Endodermal cell (in vitro differentiated cells): ENCODE data around the gene SBF2. TPM values are rescaled to one million over a fixed set of nuclear protein-coding genes. Genes with fewer than 3 reads are reported as not detected.

Experiments used
- DNase-seq: peaks from one replicate; pipeline ENCODE4 v3.0.0-alpha.2; 2017
- H3K27ac ChIP-seq: 2 replicates; pipeline ENCODE4 v1.5.1; 2013; ENCODE audit warnings: mild to moderate bottlenecking, low read depth, low read length, moderate library complexity
- H3K27me3 ChIP-seq: 2 replicates; pipeline ENCODE4 v1.6.1; 2013; ENCODE audit warnings: mild to moderate bottlenecking, low read length, moderate library complexity; ENCODE audit not compliant: insufficient read depth, control insufficient read depth, poor library complexity, severe bottlenecking
- H3K36me3 ChIP-seq: 2 replicates; pipeline ENCODE4 v1.7.0; 2013; ENCODE audit warnings: mild to moderate bottlenecking, low read length, moderate library complexity; ENCODE audit not compliant: control insufficient read depth, insufficient read depth
- H3K4me1 ChIP-seq: one replicate; pipeline ENCODE4 v1.7.0; 2013; ENCODE audit warnings: low read length; ENCODE audit not compliant: control insufficient read depth, insufficient read depth
- H3K4me3 ChIP-seq: 2 replicates; pipeline ENCODE4 v1.5.1; 2013; ENCODE audit warnings: mild to moderate bottlenecking, low read length, moderate library complexity
- H3K9ac ChIP-seq: 2 replicates; pipeline ENCODE4 v1.6.1; 2013; ENCODE audit warnings: mild to moderate bottlenecking, low read length, moderate library complexity; ENCODE audit not compliant: poor library complexity, severe bottlenecking; ENCODE audit errors: extremely low read depth
- H3K9me3 ChIP-seq: 2 replicates; pipeline ENCODE4 v1.6.1; 2013; ENCODE audit warnings: mild to moderate bottlenecking, low read length, moderate library complexity; ENCODE audit not compliant: control insufficient read depth
- H3K27ac Mint-ChIP-seq: 2 replicates; pipeline ENCODE4 v1.8.0; 2020; ENCODE audit warnings: mixed read lengths
- H3K27me3 Mint-ChIP-seq: 2 replicates; pipeline ENCODE4 v1.8.0; 2021; ENCODE audit warnings: mild to moderate bottlenecking, mixed read lengths; ENCODE audit not compliant: insufficient read depth
- H3K36me3 Mint-ChIP-seq: 2 replicates; pipeline ENCODE4 v1.8.0; 2020; ENCODE audit warnings: low read depth, mixed read lengths
- H3K4me1 Mint-ChIP-seq: 2 replicates; pipeline ENCODE4 v1.8.0; 2020; ENCODE audit warnings: mixed read lengths
- H3K4me3 Mint-ChIP-seq: 2 replicates; pipeline ENCODE4 v1.8.0; 2020; ENCODE audit warnings: mild to moderate bottlenecking, moderate library complexity, mixed read lengths
- H3K9me3 Mint-ChIP-seq: 2 replicates; pipeline ENCODE4 v1.8.0; 2020; ENCODE audit warnings: mild to moderate bottlenecking, mixed read lengths
- CTCF ChIP-seq: fragments of 200-600 bp; sonication (generic); conservative IDR thresholded peaks from 2 replicates; pipeline ENCODE4 v1.5.0; 2021; ENCODE audit warnings: antibody characterized with exemption, mild to moderate bottlenecking
- WGBS, 2 experiments: methylation state at CpG; one replicate each; pipeline versions ENCODE4 v1.1.5 to v1.1.7; 2013; ENCODE audit warnings: missing lambda C conversion rate in 2 of 2, mixed read lengths in 1 of 2; ENCODE audit not compliant: insufficient coverage in 1 of 2, insufficient read length in 1 of 2; 5-methylcytosine and 5-hydroxymethylcytosine counted together
- total RNA-seq, 2 donors: library from RNA; stranded (reverse); fragmentation: NEBNext Ultra II Directional in 1 of 2; extraction: Animal tissue kit (Norgen Biotek cat#: 25700) in 1 of 2; gene quantifications; 2 replicates in 1 of 2; 3 replicates in 1 of 2; pipeline ENCODE4 v1.2.1, GENCODE V29; 2021

The SBF2 gene
- total RNA-seq, 2 donors from 2014 or later: 27.1 to 32.5 TPM

- peaks cover 75% of the 10 kb centered on the region for H3K9me3 Mint-ChIP-seq
- H3K9ac ChIP-seq: no peak overlapping the region
- DNase-seq: no peak
- no peaks in the 10 kb centered on the region for H3K27me3 Mint-ChIP-seq
- H3K4me3 Mint-ChIP-seq: no peak overlapping the region
- H3K4me1 Mint-ChIP-seq: peaks cover 11% of the 10 kb centered on the region
- peak overlapping the region; percentile 66 for H3K4me3 ChIP-seq
- peaks cover 94% of the 10 kb centered on the region for H3K9me3 ChIP-seq
- H3K36me3 Mint-ChIP-seq: peaks cover 46% of the 10 kb centered on the region
- no peaks in the 10 kb centered on the region for H3K27me3 ChIP-seq
- WGBS, 2 experiments: 94% methylated on average over 5 of the region's 5 CpGs; no CpG with 5 or more reads in 1 of the 2 experiments
- no peak overlapping the region for H3K27ac ChIP-seq
- H3K4me1 ChIP-seq: no peaks in the 10 kb centered on the region
- TF ChIP-seq CTCF: no peak
- H3K36me3 ChIP-seq: peaks cover 23% of the 10 kb centered on the region
- no peak overlapping the region for H3K27ac Mint-ChIP-seq
These were observed 288.0 kb downstream of the SBF2 start for GRCh38 chr11:10005955-10006525.

GRCh38 chr11:10004526-10005113, 289.4 kb downstream of the SBF2 start:
- H3K27ac Mint-ChIP-seq: peak overlapping the region; percentile 63
- H3K4me3 Mint-ChIP-seq: no peak overlapping the region
- WGBS, 2 experiments: 71% methylated on average over 1 of the region's 1 CpG; no CpG with 5 or more reads in 1 of the 2 experiments
- DNase-seq: peak; percentile 47
- peaks cover 42% of the 10 kb centered on the region for H3K36me3 Mint-ChIP-seq
- no peak for TF ChIP-seq CTCF
- Histone ChIP-seq H3K27me3 (no peaks in the 10 kb centered on the region), H3K9ac (peak overlapping the region; percentile 34), H3K9me3 (peaks cover 83% of the 10 kb centered on the region), H3K27ac (peak overlapping the region; percentile 7), H3K4me1 (no peaks in the 10 kb centered on the region), H3K36me3 (peaks cover 31% of the 10 kb centered on the region), H3K4me3 (peak overlapping the region; percentile 66)
- H3K27me3 Mint-ChIP-seq: no peaks in the 10 kb centered on the region
- H3K4me1 Mint-ChIP-seq: peaks cover 11% of the 10 kb centered on the region
- peaks cover 61% of the 10 kb centered on the region for H3K9me3 Mint-ChIP-seq

- H3K9me3 ChIP-seq: peaks cover 66% of the 10 kb centered on the region
- no peak for TF ChIP-seq CTCF
- Mint-ChIP-seq H3K4me3 (no peak overlapping the region), H3K4me1 (peaks cover 11% of the 10 kb centered on the region), H3K27ac (no peak overlapping the region), H3K36me3 (peaks cover 44% of the 10 kb centered on the region), H3K27me3 (no peaks in the 10 kb centered on the region), H3K9me3 (peaks cover 37% of the 10 kb centered on the region)
- no peak for DNase-seq
- no peaks in the 10 kb centered on the region for H3K27me3 ChIP-seq
- WGBS, 2 experiments: no CpG with 5 or more reads among the region's 1 CpG
- peaks cover 30% of the 10 kb centered on the region for H3K36me3 ChIP-seq
- peak overlapping the region; percentile 67 for H3K4me3 ChIP-seq
- no peak overlapping the region for H3K9ac ChIP-seq
- no peak overlapping the region for H3K27ac ChIP-seq
- H3K4me1 ChIP-seq: no peaks in the 10 kb centered on the region
These were observed 291.8 kb downstream of the SBF2 start for GRCh38 chr11:10002221-10002620.
